Stimulated activated CD4-positive, alpha-beta T cell treated with anti-CD3 and anti-CD28 coated beads, Interleukin-15, amount 100 ng/mL, for 1 hour (primary cell): ENCODE results near the gene SIK1.
"Not testable (repeated sequence)": the region's sequence is repeated elsewhere in the genome, so short reads cannot be mapped to it uniquely, and the experiment has no call there.

Experiments used
- DNase-seq, 2 donors: peaks; one replicate each; pipeline ENCODE4 v3.0.0-alpha.2; 2020; ENCODE audit warnings: low read depth in 1 of 2, low spot score in 1 of 2

The SIK1 gene

GRCh38 chr21:43440835-43441727 lies 14.2 kb upstream of the SIK1 start:
- not testable (repeated sequence) for DNase-seq

- DNase-seq, result not testable (repeated sequence)
Measured at GRCh38 chr21:43439316-43440075, 12.6 kb upstream of the SIK1 start.

- not testable (repeated sequence) for DNase-seq
Measured at GRCh38 chr21:43436272-43436671, 9.3 kb upstream of the SIK1 start.

GRCh38 chr21:43433340-43434136 lies 6.6 kb upstream of the SIK1 start:
- not testable (repeated sequence) for DNase-seq

- not testable (repeated sequence) for DNase-seq
Measured at GRCh38 chr21:43430830-43431416, 4.0 kb upstream of the SIK1 start.

- not testable (repeated sequence) for DNase-seq
Measured at GRCh38 chr21:43428964-43429363, 2.0 kb upstream of the SIK1 start.

- DNase-seq, result not testable (repeated sequence)
Measured at GRCh38 chr21:43427242-43427559, 270 bp upstream of the SIK1 start.

- DNase-seq, result not testable (repeated sequence)
Measured at GRCh38 chr21:43426004-43426403, 927 bp downstream of the SIK1 start.

GRCh38 chr21:43419475-43419874 lies 7.5 kb downstream of the SIK1 start:
- not testable (repeated sequence) for DNase-seq

GRCh38 chr21:43414576-43414975 lies 12.4 kb downstream of the SIK1 start:
- not testable (repeated sequence) for DNase-seq

- DNase-seq, result not testable (repeated sequence)
Measured at GRCh38 chr21:43412020-43412788, 14.7 kb downstream of the SIK1 start.

GRCh38 chr21:43410456-43411068 lies 16.4 kb downstream of the SIK1 start:
- not testable (repeated sequence) for DNase-seq

- not testable (repeated sequence) for DNase-seq
Measured at GRCh38 chr21:43407139-43407538, 19.8 kb downstream of the SIK1 start.

GRCh38 chr21:43404450-43404849 lies 22.5 kb downstream of the SIK1 start:
- not testable (repeated sequence) for DNase-seq

GRCh38 chr21:43403651-43404430 lies 23.1 kb downstream of the SIK1 start:
- not testable (repeated sequence) for DNase-seq

GRCh38 chr21:43401125-43401524 lies 25.8 kb downstream of the SIK1 start:
- DNase-seq, result not testable (repeated sequence)

- not testable (repeated sequence) for DNase-seq
Measured at GRCh38 chr21:43399595-43400015, 27.3 kb downstream of the SIK1 start.

- not testable (repeated sequence) for DNase-seq
Measured at GRCh38 chr21:43399136-43399535, 27.8 kb downstream of the SIK1 start.

GRCh38 chr21:43398533-43398932 lies 28.4 kb downstream of the SIK1 start:
- not testable (repeated sequence) for DNase-seq
